GM23248 (cell line): ENCODE data around the gene CACNA2D2.

Source experiments
- EZH2 ChIP-seq: fragments of 200-600 bp; sonication (generic); IDR thresholded peaks from 2 replicates; pipeline ENCODE4 v1.6.1; 2018; ENCODE audit warnings: antibody characterized with exemption, mild to moderate bottlenecking; ENCODE audit not compliant: insufficient read depth, poor library complexity, severe bottlenecking
- EZH2phosphoT487 ChIP-seq: fragments of 200-600 bp; sonication (generic); IDR thresholded peaks from 2 replicates; pipeline ENCODE4 v1.6.1; 2018; ENCODE audit warnings: antibody characterized with exemption, moderate library complexity, mild to moderate bottlenecking, low read depth; ENCODE audit not compliant: insufficient read depth

GRCh38 chr3:50491023-50491422 lies 12.4 kb downstream of the CACNA2D2 start:
- TF ChIP-seq EZH2 (no peak), EZH2phosphoT487 (no peak)
